ENCODE measurements around the gene EGFL7. TPM values are rescaled to one million over a fixed set of nuclear protein-coding genes. Genes with fewer than 3 reads are reported as not detected.

EGFL7 gene
- total RNA-seq (2012; rRNA removed) = 5.7 and 9.4 TPM in 2 replicates

GRCh38 chr9:136662656-136663581 lies at the start of gene EGFL7:
Gene EGFL7 (plus strand): TSS chr9:136662916. CDS start chr9:136668283, 5,367 bp downstream.
- no peaks in the 10 kb centered on the region for H3K36me3 ChIP-seq (ENCODE audit: insufficient read depth, low read length)
- H3K4me1 ChIP-seq (ENCODE audit: control insufficient read depth, insufficient read depth, low read length) = peaks cover 4% of the 10 kb centered on the region
- no peak within 1 kb of the TSS for H3K4me2 ChIP-seq (ENCODE audit: low read length)
- H3K9ac ChIP-seq (ENCODE audit: low read depth, low read length) = no peak within 1 kb of the TSS
- no peaks in the 10 kb centered on the region for H3K9me3 ChIP-seq (replicated peaks; ENCODE audit: low read length)
- H3K4me3 ChIP-seq (ENCODE audit: low read length) = no peak within 1 kb of the TSS
- H3K27me3 ChIP-seq (ENCODE audit: control insufficient read depth, insufficient read depth, low read length) = peaks cover 22% of the 10 kb centered on the region

DNA sequence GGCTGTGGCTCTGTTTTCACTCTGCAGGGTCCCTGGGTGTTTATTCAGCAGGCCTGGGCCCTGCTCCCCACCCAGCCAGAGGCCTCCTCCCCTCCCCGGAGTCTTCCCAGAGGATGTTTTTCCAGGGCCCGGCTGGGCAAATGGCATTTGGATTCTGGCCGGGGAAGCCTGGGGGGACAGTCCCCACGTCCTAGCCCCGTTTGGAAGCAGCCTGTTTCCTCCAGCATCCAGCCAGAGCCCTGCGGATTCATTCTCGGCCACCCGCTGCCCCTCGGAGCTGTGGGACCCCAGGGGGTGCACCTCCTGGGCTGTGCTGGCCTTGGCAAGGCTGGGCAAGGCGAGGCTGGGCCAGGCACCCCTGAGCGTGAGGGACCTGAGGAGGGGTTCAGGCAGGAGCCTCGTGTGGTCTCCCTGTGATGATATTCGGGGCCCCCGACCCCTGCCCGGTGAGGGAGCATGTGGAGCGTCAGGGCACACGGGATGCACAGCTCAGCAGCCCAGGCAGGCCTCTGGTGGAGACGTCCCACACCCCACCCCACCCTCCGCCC lies 48.8 kb upstream of the EGFL7 start:
- Histone ChIP-seq H3K4me3 (ENCODE audit: low read length) (no peak overlapping the region), H3K9me3 (replicated peaks; ENCODE audit: low read length) (no peaks in the 10 kb centered on the region), H3K4me1 (ENCODE audit: control insufficient read depth, insufficient read depth, low read length) (peaks cover 3% of the 10 kb centered on the region), H3K36me3 (ENCODE audit: insufficient read depth, low read length) (no peaks in the 10 kb centered on the region), H3K27me3 (ENCODE audit: control insufficient read depth, insufficient read depth, low read length) (peaks cover 11% of the 10 kb centered on the region), H3K4me2 (ENCODE audit: low read length) (no peak overlapping the region), H3K9ac (ENCODE audit: low read depth, low read length) (no peak overlapping the region)

DNA sequence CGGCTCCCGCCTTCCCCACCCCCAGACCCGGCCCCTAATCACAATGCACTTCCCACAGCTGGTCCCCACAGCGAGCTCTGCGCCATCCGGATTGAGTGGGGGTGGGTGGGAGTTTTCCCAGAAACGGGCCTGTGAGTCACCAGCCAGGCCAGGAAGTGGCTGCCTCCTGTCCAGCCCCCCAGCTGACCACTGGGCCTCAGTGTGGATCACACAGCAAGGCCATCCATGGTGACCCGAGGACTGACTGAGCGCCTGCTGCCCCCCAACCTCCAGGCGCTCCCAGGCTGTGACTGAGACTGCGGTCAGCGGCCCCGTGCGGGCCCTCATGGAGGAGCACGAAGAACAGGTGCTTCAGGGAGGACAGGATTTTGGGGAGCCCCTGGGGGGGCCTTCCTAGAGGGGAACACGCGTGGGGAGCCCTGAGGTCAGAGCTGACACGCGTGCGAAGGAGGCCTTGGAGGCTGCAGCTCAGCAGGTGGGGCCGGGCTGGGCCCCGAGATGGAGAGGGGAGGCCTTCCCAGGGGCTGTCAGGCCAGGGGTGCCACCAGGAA lies 48.3 kb upstream of the EGFL7 start:
- no peak overlapping the region for H3K9ac ChIP-seq (ENCODE audit: low read depth, low read length)
- H3K4me2 ChIP-seq (ENCODE audit: low read length) = no peak overlapping the region
- no peaks in the 10 kb centered on the region for H3K9me3 ChIP-seq (replicated peaks; ENCODE audit: low read length)
- H3K4me3 ChIP-seq (ENCODE audit: low read length) = no peak overlapping the region
- peaks cover 14% of the 10 kb centered on the region for H3K27me3 ChIP-seq (ENCODE audit: control insufficient read depth, insufficient read depth, low read length)
- H3K4me1 ChIP-seq (ENCODE audit: control insufficient read depth, insufficient read depth, low read length) = peaks cover 3% of the 10 kb centered on the region
- no peaks in the 10 kb centered on the region for H3K36me3 ChIP-seq (ENCODE audit: insufficient read depth, low read length)

DNA sequence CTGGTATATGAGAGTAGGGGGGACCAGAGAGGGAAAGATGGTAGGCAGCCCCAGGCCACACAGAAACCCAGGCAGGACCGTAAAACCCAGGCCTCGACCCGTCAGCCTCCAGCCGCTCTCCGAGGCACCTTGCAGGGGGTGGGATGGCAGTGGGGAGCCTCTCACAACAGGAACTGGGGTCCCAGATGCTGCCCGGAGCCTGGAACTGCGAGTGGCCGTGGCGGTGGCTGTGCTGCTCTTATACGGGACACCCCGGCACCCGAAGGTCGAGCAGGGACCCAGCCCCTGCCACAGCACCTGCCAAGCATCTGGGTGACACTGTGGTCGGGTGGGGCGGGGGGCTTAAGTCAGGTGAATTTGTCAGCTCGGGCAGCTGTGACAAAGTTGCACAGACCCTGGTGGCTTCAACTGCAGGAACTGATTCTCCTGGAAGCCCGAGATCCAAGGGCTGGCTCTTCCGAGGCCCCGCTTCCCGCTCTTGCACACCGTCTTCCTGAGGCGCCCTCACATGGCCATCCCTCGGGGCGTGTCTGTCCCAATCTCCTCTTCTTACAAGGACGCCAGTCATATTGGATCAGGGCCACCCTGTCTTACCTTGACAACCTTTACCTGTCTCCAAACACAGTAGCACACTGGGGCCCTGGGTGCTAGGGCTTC lies 47.6 kb upstream of the EGFL7 start:
- Histone ChIP-seq H3K9me3 (replicated peaks; ENCODE audit: low read length) (no peaks in the 10 kb centered on the region), H3K4me3 (ENCODE audit: low read length) (no peak overlapping the region), H3K4me2 (ENCODE audit: low read length) (no peak overlapping the region), H3K27me3 (ENCODE audit: control insufficient read depth, insufficient read depth, low read length) (peaks cover 10% of the 10 kb centered on the region), H3K36me3 (ENCODE audit: insufficient read depth, low read length) (no peaks in the 10 kb centered on the region), H3K9ac (ENCODE audit: low read depth, low read length) (no peak overlapping the region), H3K4me1 (ENCODE audit: control insufficient read depth, insufficient read depth, low read length) (peaks cover 3% of the 10 kb centered on the region)

DNA sequence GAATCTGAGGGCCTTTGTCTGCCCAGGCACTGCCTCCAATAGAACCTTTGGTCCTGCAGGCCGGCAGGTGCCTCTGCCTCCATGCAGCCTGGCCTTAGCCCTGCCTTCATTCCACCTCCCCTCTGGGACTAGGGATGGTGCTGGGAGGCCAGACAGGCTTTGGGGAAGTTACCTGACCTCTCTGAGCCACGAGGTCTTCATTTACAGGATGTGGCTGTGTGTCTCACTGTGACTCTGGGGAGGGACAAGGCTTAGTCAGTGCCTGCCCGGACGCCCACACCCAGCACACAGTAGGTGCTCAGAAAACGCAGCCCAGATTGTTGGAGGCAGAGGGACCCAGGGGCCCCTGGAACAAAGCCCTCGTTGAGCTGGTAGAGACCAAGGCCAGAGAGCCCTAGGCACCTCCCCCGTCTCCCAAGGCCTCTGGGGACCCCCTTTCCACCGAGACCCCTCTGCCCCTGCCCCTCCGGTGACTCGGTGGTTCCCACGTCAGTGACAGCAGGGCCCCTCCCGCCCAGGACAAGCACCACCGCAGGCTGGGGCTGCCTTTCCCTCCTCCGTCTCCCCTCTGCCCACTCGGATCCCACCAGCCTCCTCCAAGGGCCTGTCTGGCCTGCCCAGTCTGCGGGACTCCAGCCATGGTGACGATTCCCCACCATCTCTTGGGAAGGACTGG lies 46.9 kb upstream of the EGFL7 start:
- Histone ChIP-seq H3K9ac (ENCODE audit: low read depth, low read length) (no peak overlapping the region), H3K27me3 (ENCODE audit: control insufficient read depth, insufficient read depth, low read length) (peaks cover 10% of the 10 kb centered on the region), H3K4me1 (ENCODE audit: control insufficient read depth, insufficient read depth, low read length) (peaks cover 3% of the 10 kb centered on the region), H3K9me3 (replicated peaks; ENCODE audit: low read length) (no peaks in the 10 kb centered on the region), H3K36me3 (ENCODE audit: insufficient read depth, low read length) (no peaks in the 10 kb centered on the region), H3K4me3 (ENCODE audit: low read length) (no peak overlapping the region), H3K4me2 (ENCODE audit: low read length) (no peak overlapping the region)

GRCh38 chr9:136616307-136616635 lies 46.4 kb upstream of the EGFL7 start:
- Histone ChIP-seq H3K4me2 (ENCODE audit: low read length) (no peak overlapping the region), H3K9me3 (replicated peaks; ENCODE audit: low read length) (no peaks in the 10 kb centered on the region), H3K27me3 (ENCODE audit: control insufficient read depth, insufficient read depth, low read length) (peaks cover 10% of the 10 kb centered on the region), H3K4me1 (ENCODE audit: control insufficient read depth, insufficient read depth, low read length) (peaks cover 3% of the 10 kb centered on the region), H3K9ac (ENCODE audit: low read depth, low read length) (no peak overlapping the region), H3K36me3 (ENCODE audit: insufficient read depth, low read length) (no peaks in the 10 kb centered on the region), H3K4me3 (ENCODE audit: low read length) (no peak overlapping the region)

GRCh38 chr9:136616948-136617695 lies 45.6 kb upstream of the EGFL7 start:
- Histone ChIP-seq H3K4me1 (ENCODE audit: control insufficient read depth, insufficient read depth, low read length) (peaks cover 3% of the 10 kb centered on the region), H3K27me3 (ENCODE audit: control insufficient read depth, insufficient read depth, low read length) (peaks cover 10% of the 10 kb centered on the region), H3K4me2 (ENCODE audit: low read length) (no peak overlapping the region), H3K9ac (ENCODE audit: low read depth, low read length) (no peak overlapping the region), H3K36me3 (ENCODE audit: insufficient read depth, low read length) (no peaks in the 10 kb centered on the region), H3K9me3 (replicated peaks; ENCODE audit: low read length) (no peaks in the 10 kb centered on the region), H3K4me3 (ENCODE audit: low read length) (no peak overlapping the region)

- no peaks in the 10 kb centered on the region for H3K9me3 ChIP-seq (replicated peaks; ENCODE audit: low read length)
- peaks cover 10% of the 10 kb centered on the region for H3K27me3 ChIP-seq (ENCODE audit: control insufficient read depth, insufficient read depth, low read length)
- H3K4me3 ChIP-seq (ENCODE audit: low read length) = no peak overlapping the region
- H3K9ac ChIP-seq (ENCODE audit: low read depth, low read length) = no peak overlapping the region
- H3K4me1 ChIP-seq (ENCODE audit: control insufficient read depth, insufficient read depth, low read length) = peaks cover 3% of the 10 kb centered on the region
- no peaks in the 10 kb centered on the region for H3K36me3 ChIP-seq (ENCODE audit: insufficient read depth, low read length)
- no peak overlapping the region for H3K4me2 ChIP-seq (ENCODE audit: low read length)
Observed at GRCh38 chr9:136617746-136618579, 44.8 kb upstream of the EGFL7 start.

GRCh38 chr9:136618580-136619547 lies 43.9 kb upstream of the EGFL7 start:
- no peak overlapping the region for H3K9ac ChIP-seq (ENCODE audit: low read depth, low read length)
- H3K27me3 ChIP-seq (ENCODE audit: control insufficient read depth, insufficient read depth, low read length) = peaks cover 10% of the 10 kb centered on the region
- no peaks in the 10 kb centered on the region for H3K9me3 ChIP-seq (replicated peaks; ENCODE audit: low read length)
- H3K4me2 ChIP-seq (ENCODE audit: low read length) = no peak overlapping the region
- H3K4me3 ChIP-seq (ENCODE audit: low read length) = no peak overlapping the region
- no peaks in the 10 kb centered on the region for H3K36me3 ChIP-seq (ENCODE audit: insufficient read depth, low read length)
- peaks cover 3% of the 10 kb centered on the region for H3K4me1 ChIP-seq (ENCODE audit: control insufficient read depth, insufficient read depth, low read length)
